Panc1 (cell line): ENCODE data around the gene AP3B1. TPM values are rescaled to one million over a fixed set of nuclear protein-coding genes. Genes with fewer than 3 reads are reported as not detected.

Source experiments
- ATAC-seq: fragments of 200-7000 bp; cut with Tn5 transposase; 2 replicates; pipeline ENCODE4 v1.9.1; 2020; ENCODE audit warnings: mild to moderate bottlenecking, moderate library complexity
- BruUV-seq: library from RNA; stranded (reverse); fragments of 400-500 nt; replicated peaks from 2 replicates; lab custom pipeline; 2021; lab: Mats Ljungman, UMichigan
- CTCF ChIA-PET: fragments of 300-600 bp; sonication (Branson Sonifier 250); formaldehyde crosslinking; loops from one replicate; lab custom pipeline; 2022; ENCODE audit warnings: antibody characterized with exemption; lab: Charles Lee
- POLR2A ChIA-PET: fragments of 300-600 bp; sonication (Branson Sonifier 250); formaldehyde crosslinking; loops from one replicate; lab custom pipeline; 2022; ENCODE audit warnings: antibody characterized with exemption; lab: Charles Lee
- DNase-seq: peaks from one replicate; pipeline ENCODE4 v3.0.0-alpha.2; 2010; ENCODE audit warnings: low read depth, low spot score
- H3K27ac ChIP-seq: 2 replicates; pipeline ENCODE4 v1.5.1; 2011; ENCODE audit warnings: mild to moderate bottlenecking, low read length, inconsistent platforms
- H3K27me3 ChIP-seq: fragments of 200-500 bp; sonication (Bioruptor generic); 2 replicates; pipeline ENCODE4 v1.6.0; 2014; ENCODE audit warnings: low read length, inconsistent platforms; ENCODE audit not compliant: control insufficient read depth, insufficient read depth
- H3K36me3 ChIP-seq: fragments of 200-500 bp; sonication (Bioruptor generic); 2 replicates; pipeline ENCODE4 v1.5.1; 2014; ENCODE audit warnings: inconsistent platforms, mild to moderate bottlenecking, low read length, moderate library complexity; ENCODE audit not compliant: control insufficient read depth, insufficient read depth
- H3K4me1 ChIP-seq: 2 replicates; pipeline ENCODE4 v1.5.1; 2011; ENCODE audit warnings: inconsistent platforms, mild to moderate bottlenecking, low read length, moderate library complexity; ENCODE audit not compliant: control insufficient read depth, insufficient read depth
- H3K4me3 ChIP-seq, 2 experiments: 2 replicates each; pipeline ENCODE4 v1.5.1; 2011 to 2012; ENCODE audit warnings: low read depth in 2 of 2, low read length in 2 of 2, mild to moderate bottlenecking in 2 of 2, inconsistent platforms in 1 of 2, moderate library complexity in 1 of 2
- H3K9me3 ChIP-seq: fragments of 200-500 bp; sonication (Bioruptor generic); 2 replicates; pipeline ENCODE4 v1.5.1; 2014; ENCODE audit warnings: low read depth, mild to moderate bottlenecking, inconsistent platforms, low read length, moderate library complexity; ENCODE audit not compliant: control insufficient read depth, insufficient read depth
- CTCF ChIP-seq: fragments of 450-650 bp; IDR thresholded peaks from 2 replicates; pipeline ENCODE4 v1.5.1; 2017; ENCODE audit warnings: mild to moderate bottlenecking
- POLR2AphosphoS5 ChIP-seq: IDR thresholded peaks from 2 replicates; pipeline ENCODE4 v1.6.1; 2012; ENCODE audit warnings: mild to moderate bottlenecking, low read depth, low read length, moderate library complexity
- REST ChIP-seq, 2 experiments: IDR thresholded peaks; 2 replicates each; pipeline ENCODE4 v1.6.1; 2011 to 2012; ENCODE audit warnings: low read depth in 2 of 2, control low read depth in 1 of 2, low read length in 1 of 2, mild to moderate bottlenecking in 1 of 2, moderate library complexity in 1 of 2; ENCODE audit not compliant: insufficient read depth in 1 of 2
- SIN3A ChIP-seq: IDR thresholded peaks from 2 replicates; pipeline ENCODE4 v1.6.1; 2012; ENCODE audit warnings: low read depth, mild to moderate bottlenecking, low read length, moderate library complexity, borderline replicate concordance; ENCODE audit not compliant: insufficient read depth
- TCF7L2 ChIP-seq: IDR thresholded peaks from 2 replicates; pipeline ENCODE4 v1.6.1; 2011; ENCODE audit warnings: mild to moderate bottlenecking, low read depth, low read length, inconsistent platforms
- in situ Hi-C: cut with HindIII; loops from 2 replicates; pipeline ENCODE4 v1.10.0; 2016; ENCODE audit warnings: low sequenced_read_pairs, low pct_unique_long_range_greater_than_20kb
- intact Hi-C: fragments of 100-400 bp; cut with micrococcal nuclease; formaldehyde crosslinking; loops from one replicate; pipeline ENCODE4 v1.10.0; 2022; ENCODE audit not compliant: unreplicated experiment
- total RNA-seq: library from RNA; stranded (reverse); gene quantifications from one replicate; pipeline ENCODE4 v1.2.1, GENCODE V29; 2021; ENCODE audit not compliant: unreplicated experiment

Gene AP3B1
- total RNA-seq, 1 experiment from 2014 or later: 55.4 TPM

- ATAC-seq (no peak), DNase-seq (no peak)
- no peaks in the 10 kb centered on the region for H3K4me1 ChIP-seq
- no peak overlapping the region for H3K27ac ChIP-seq
- TF ChIP-seq TCF7L2 (no peak), SIN3A (no peak), CTCF (no peak), POLR2AphosphoS5 (no peak), REST (IDR thresholded peaks at IDR 0.05; ENCODE audit: insufficient read depth in 1 of 2, low read depth in 2 of 2, low read length in 1 of 2) (no peak)
- POLR2A ChIA-PET: no interaction called here
- no TSS peak for BruUV-seq
- in situ Hi-C loops (no loop called here), intact Hi-C loops (no loop called here)
- H3K9me3 ChIP-seq: peaks cover 2% of the 10 kb centered on the region; the same call in 1 of the 2 replicates
- H3K36me3 ChIP-seq: no peaks in the 10 kb centered on the region
- H3K27me3 ChIP-seq: no peaks in the 10 kb centered on the region
- CTCF ChIA-PET: no interaction called here
- no peak overlapping the region for H3K4me3 ChIP-seq
Observed at GRCh38 chr5:78334811-78335210, 40.3 kb upstream of the AP3B1 start.

- in situ Hi-C loops: no loop called here
- Histone ChIP-seq H3K36me3 (no peaks in the 10 kb centered on the region), H3K27me3 (no peaks in the 10 kb centered on the region), H3K27ac (no peak overlapping the region), H3K4me3 (no peak overlapping the region), H3K4me1 (no peaks in the 10 kb centered on the region), H3K9me3 (no peaks in the 10 kb centered on the region)
- DNase-seq (no peak), ATAC-seq (no peak)
- POLR2A ChIA-PET: interaction anchor here (0.6 kb wide), 1 partner anchor 32 kb away, joined by 4 read pairs; no protein-coding TSS in a partner anchor
- CTCF ChIA-PET: no interaction called here
- no TSS peak for BruUV-seq
- TF ChIP-seq CTCF (no peak), POLR2AphosphoS5 (no peak), SIN3A (no peak), TCF7L2 (no peak), REST (IDR thresholded peaks at IDR 0.05; ENCODE audit: insufficient read depth in 1 of 2, low read depth in 2 of 2, low read length in 1 of 2) (no peak)
- intact Hi-C loops: no loop called here
Observed at GRCh38 chr5:78331523-78332080, 37.1 kb upstream of the AP3B1 start.
